Choroid plexus epithelial cell (primary cell): ENCODE results near the gene GPR65.

Experiments used
- DNase-seq: peaks from one replicate; pipeline ENCODE4 v3.0.0-alpha.2; 2010; ENCODE audit warnings: low read depth
- H3K4me3 ChIP-seq: 2 replicates; pipeline ENCODE4 v1.5.1; 2011; ENCODE audit warnings: low read depth, mild to moderate bottlenecking, control low read depth, low read length, moderate library complexity
- TF ChIP-seq, protein P1 (sequence below): conservative IDR thresholded peaks from 2 replicates; pipeline ENCODE4 v1.5.1; 2011; ENCODE audit warnings: low read depth, mild to moderate bottlenecking, control low read depth, inconsistent platforms, low read length, moderate library complexity

GPR65 gene

GRCh38 chr14:87971010-87971409, 33.9 kb upstream of the GPR65 start:
- TF ChIP-seq, protein P1, sequence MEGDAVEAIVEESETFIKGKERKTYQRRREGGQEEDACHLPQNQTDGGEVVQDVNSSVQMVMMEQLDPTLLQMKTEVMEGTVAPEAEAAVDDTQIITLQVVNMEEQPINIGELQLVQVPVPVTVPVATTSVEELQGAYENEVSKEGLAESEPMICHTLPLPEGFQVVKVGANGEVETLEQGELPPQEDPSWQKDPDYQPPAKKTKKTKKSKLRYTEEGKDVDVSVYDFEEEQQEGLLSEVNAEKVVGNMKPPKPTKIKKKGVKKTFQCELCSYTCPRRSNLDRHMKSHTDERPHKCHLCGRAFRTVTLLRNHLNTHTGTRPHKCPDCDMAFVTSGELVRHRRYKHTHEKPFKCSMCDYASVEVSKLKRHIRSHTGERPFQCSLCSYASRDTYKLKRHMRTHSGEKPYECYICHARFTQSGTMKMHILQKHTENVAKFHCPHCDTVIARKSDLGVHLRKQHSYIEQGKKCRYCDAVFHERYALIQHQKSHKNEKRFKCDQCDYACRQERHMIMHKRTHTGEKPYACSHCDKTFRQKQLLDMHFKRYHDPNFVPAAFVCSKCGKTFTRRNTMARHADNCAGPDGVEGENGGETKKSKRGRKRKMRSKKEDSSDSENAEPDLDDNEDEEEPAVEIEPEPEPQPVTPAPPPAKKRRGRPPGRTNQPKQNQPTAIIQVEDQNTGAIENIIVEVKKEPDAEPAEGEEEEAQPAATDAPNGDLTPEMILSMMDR: no peak
- no peak for DNase-seq

DNA sequence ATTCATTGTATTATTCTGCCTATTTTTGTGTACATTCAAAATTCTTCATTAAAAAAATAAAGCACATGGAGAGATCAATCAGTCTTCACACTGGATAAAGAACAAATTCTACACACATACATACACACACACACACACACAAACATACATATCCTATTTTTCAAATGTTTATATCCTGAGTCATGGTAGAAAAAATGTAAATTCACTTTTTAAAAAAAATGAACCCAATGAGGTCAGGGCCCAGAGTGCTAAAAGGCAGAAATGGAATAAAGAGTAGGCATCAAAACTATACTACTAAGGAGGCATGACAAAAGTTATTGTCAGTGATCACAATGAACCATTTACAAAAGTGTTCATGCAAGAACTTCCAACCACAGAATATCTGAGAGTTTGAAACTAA, 29.3 kb upstream of the GPR65 start:
- TF ChIP-seq, protein P1: no peak
- DNase-seq: peak; percentile 49
- H3K4me3 ChIP-seq: no peak overlapping the region

More at GRCh38 chr14:87971010-87971409, 33.9 kb upstream of the GPR65 start:
- H3K4me3 ChIP-seq: no peak overlapping the region

- no peak overlapping the region for H3K4me3 ChIP-seq
- TF ChIP-seq, protein P1: no peak
- no peak for DNase-seq
Observed at GRCh38 chr14:87979689-87980088, 25.2 kb upstream of the GPR65 start.

DNA sequence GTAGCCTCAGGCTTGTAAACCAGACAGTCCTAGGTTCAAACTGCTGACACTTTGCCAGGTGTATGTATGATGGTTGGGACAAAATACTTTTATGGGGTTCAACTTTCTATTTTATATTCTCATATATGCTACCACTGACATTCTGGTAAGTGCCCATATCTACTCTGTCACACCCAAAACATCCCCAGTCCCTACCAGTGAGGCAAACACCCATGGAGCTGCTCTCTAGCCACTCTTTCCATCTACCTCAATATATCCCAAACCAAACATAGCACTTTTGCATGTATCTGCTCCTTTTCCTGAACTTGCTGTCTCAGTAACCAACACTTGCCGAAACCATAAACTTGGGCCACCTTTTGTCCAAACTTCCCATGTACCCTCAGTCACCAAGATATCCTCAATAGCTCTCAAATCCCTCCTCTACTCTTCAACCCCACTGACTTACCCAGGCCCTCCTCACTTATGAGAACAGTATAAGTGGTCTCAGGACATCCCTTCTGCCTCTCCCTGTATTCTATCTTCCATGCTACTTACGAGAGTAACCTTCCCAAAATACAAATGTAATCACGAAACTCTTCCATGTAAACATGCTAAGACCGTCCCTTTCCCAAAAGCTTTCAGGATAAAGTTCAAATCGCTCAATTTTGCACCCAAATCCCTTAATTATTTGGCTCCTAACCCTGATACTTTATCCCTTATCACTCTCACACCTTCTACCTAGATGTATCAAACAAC, 15.5 kb upstream of the GPR65 start:
- no peak for DNase-seq
- TF ChIP-seq, protein P1: no peak
- H3K4me3 ChIP-seq: no peak overlapping the region

DNA sequence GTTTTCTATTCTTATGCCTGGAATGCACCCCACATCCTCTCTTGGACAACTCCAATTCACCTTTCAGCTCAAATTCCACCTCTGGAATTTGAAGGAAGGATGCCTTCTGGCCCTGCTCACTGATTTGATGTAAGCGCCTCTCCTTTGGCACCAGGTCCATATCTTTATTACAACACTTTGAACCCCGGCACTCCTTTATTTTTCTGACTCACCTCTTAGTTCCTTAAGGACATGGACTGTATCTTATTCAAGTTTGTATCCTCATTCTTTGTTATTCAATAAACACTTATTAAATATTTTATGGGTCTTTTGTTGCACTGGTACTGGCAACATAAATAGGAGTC, 15.0 kb upstream of the GPR65 start:
- no peak for DNase-seq
- TF ChIP-seq, protein P1: no peak
- no peak overlapping the region for H3K4me3 ChIP-seq

DNA sequence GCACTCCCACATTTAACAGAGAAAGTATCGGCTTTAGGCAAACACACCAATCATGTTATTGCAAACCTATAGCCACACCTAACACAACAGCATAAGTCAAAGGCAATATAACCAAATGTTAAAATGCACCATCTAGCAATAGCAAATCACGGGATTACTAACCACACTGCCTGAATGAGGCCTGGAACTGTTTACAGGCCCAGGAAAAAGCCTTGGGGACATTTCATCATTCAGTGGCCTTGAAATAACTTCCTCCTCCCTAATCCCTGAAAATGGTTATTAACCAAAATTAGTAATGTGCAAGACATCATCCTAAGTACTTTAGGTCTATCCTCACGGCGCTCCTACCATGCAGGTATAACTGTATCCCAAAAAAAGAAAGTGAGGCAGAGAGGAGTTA, 14.3 kb upstream of the GPR65 start:
- TF ChIP-seq, protein P1: no peak
- no peak overlapping the region for H3K4me3 ChIP-seq
- DNase-seq: no peak

GRCh38 chr14:87992346-87992717, 12.6 kb upstream of the GPR65 start:
- DNase-seq: no peak
- TF ChIP-seq, protein P1: no peak
- H3K4me3 ChIP-seq: peak overlapping the region; percentile 71
